Endodermal cell (in vitro differentiated cells): ENCODE measurements around the gene PSMA6. TPM values are rescaled to one million over a fixed set of nuclear protein-coding genes. Genes with fewer than 3 reads are reported as not detected.
"Not testable (repeated sequence)": the region's sequence is repeated elsewhere in the genome, so short reads cannot be mapped to it uniquely, and the experiment has no call there.

Source experiments
- DNase-seq: peaks from one replicate; pipeline ENCODE4 v3.0.0-alpha.2; 2017
- H3K27ac ChIP-seq: 2 replicates; pipeline ENCODE4 v1.5.1; 2013; ENCODE audit warnings: mild to moderate bottlenecking, low read depth, low read length, moderate library complexity
- H3K27me3 ChIP-seq: 2 replicates; pipeline ENCODE4 v1.6.1; 2013; ENCODE audit warnings: mild to moderate bottlenecking, low read length, moderate library complexity; ENCODE audit not compliant: insufficient read depth, control insufficient read depth, poor library complexity, severe bottlenecking
- H3K36me3 ChIP-seq: 2 replicates; pipeline ENCODE4 v1.7.0; 2013; ENCODE audit warnings: mild to moderate bottlenecking, low read length, moderate library complexity; ENCODE audit not compliant: control insufficient read depth, insufficient read depth
- H3K4me1 ChIP-seq: one replicate; pipeline ENCODE4 v1.7.0; 2013; ENCODE audit warnings: low read length; ENCODE audit not compliant: control insufficient read depth, insufficient read depth
- H3K4me3 ChIP-seq: 2 replicates; pipeline ENCODE4 v1.5.1; 2013; ENCODE audit warnings: mild to moderate bottlenecking, low read length, moderate library complexity
- H3K9ac ChIP-seq: 2 replicates; pipeline ENCODE4 v1.6.1; 2013; ENCODE audit warnings: mild to moderate bottlenecking, low read length, moderate library complexity; ENCODE audit not compliant: poor library complexity, severe bottlenecking; ENCODE audit errors: extremely low read depth
- H3K9me3 ChIP-seq: 2 replicates; pipeline ENCODE4 v1.6.1; 2013; ENCODE audit warnings: mild to moderate bottlenecking, low read length, moderate library complexity; ENCODE audit not compliant: control insufficient read depth
- H3K27ac Mint-ChIP-seq: 2 replicates; pipeline ENCODE4 v1.8.0; 2020; ENCODE audit warnings: mixed read lengths
- H3K27me3 Mint-ChIP-seq: 2 replicates; pipeline ENCODE4 v1.8.0; 2021; ENCODE audit warnings: mild to moderate bottlenecking, mixed read lengths; ENCODE audit not compliant: insufficient read depth
- H3K36me3 Mint-ChIP-seq: 2 replicates; pipeline ENCODE4 v1.8.0; 2020; ENCODE audit warnings: low read depth, mixed read lengths
- H3K4me1 Mint-ChIP-seq: 2 replicates; pipeline ENCODE4 v1.8.0; 2020; ENCODE audit warnings: mixed read lengths
- H3K4me3 Mint-ChIP-seq: 2 replicates; pipeline ENCODE4 v1.8.0; 2020; ENCODE audit warnings: mild to moderate bottlenecking, moderate library complexity, mixed read lengths
- H3K9me3 Mint-ChIP-seq: 2 replicates; pipeline ENCODE4 v1.8.0; 2020; ENCODE audit warnings: mild to moderate bottlenecking, mixed read lengths
- WGBS, 2 experiments: methylation state at CpG; one replicate each; pipeline versions ENCODE4 v1.1.5 to v1.1.7; 2013; ENCODE audit warnings: missing lambda C conversion rate in 2 of 2, mixed read lengths in 1 of 2; ENCODE audit not compliant: insufficient coverage in 1 of 2, insufficient read length in 1 of 2; 5-methylcytosine and 5-hydroxymethylcytosine counted together
- total RNA-seq, 2 donors: library from RNA; stranded (reverse); fragmentation: NEBNext Ultra II Directional in 1 of 2; extraction: Animal tissue kit (Norgen Biotek cat#: 25700) in 1 of 2; gene quantifications; 2 replicates in 1 of 2; 3 replicates in 1 of 2; pipeline ENCODE4 v1.2.1, GENCODE V29; 2021
- TF ChIP-seq, protein P1 (sequence below): fragments of 200-600 bp; sonication (generic); conservative IDR thresholded peaks from 2 replicates; pipeline ENCODE4 v1.5.0; 2021; ENCODE audit warnings: antibody characterized with exemption, mild to moderate bottlenecking

Gene PSMA6
- total RNA-seq, 2 donors from 2014 or later: 263 to 277 TPM

DNA sequence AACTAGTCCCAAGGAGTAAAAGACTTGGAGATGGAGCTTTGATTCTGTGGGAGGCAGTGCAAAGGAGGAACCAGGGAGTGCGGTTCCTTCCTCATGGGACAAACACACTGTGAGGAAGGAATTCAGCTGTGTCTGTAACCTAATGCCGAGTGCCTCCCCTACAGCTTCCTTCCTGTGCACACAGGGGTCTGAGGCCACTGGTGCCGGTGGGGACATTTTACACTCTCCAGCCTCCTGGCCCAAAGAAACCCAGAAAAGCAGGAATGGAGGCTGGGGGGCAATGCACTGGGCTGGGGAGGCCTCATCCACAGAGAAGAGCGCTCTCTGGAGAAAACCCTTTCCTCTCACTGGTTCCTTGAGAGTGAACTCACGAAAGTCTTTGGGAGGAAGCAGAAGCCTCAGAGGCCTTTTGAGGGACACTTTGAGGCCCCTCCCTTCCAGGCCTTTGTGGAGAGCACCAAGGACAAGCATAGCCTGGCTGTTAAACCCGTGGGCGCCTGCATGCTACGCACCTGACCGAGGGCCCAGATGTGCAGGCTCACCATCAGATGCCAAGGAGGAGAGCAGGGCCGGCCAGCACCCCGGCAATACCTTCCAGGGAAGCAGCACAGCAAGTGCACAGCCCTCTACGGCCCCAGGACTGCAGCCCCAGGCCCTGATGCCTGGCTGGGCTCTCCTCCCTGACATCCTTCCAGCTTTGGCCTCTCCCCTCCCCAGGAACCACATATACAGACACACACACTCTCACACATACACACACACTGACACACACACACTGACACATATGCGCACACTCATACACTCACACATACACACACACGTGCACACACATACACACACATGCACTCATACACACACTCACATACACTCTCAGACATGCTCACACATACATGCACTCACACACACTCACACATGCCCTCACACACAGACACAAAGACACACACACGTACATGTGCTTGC lies 60.4 kb downstream of the PSMA6 start:
- Histone ChIP-seq H3K36me3 (no peaks in the 10 kb centered on the region), H3K27me3 (no peaks in the 10 kb centered on the region), H3K4me1 (peaks cover 9% of the 10 kb centered on the region), H3K9me3 (no peaks in the 10 kb centered on the region), H3K4me3 (no peak overlapping the region), H3K27ac (no peak overlapping the region), H3K9ac (no peak overlapping the region)
- Mint-ChIP-seq H3K4me1 (peaks cover 43% of the 10 kb centered on the region), H3K9me3 (no peaks in the 10 kb centered on the region), H3K27me3 (no peaks in the 10 kb centered on the region), H3K27ac (peak overlapping the region; percentile 32), H3K36me3 (no peaks in the 10 kb centered on the region), H3K4me3 (no peak overlapping the region)
- peak; percentile 61 for DNase-seq
- TF ChIP-seq, protein P1, sequence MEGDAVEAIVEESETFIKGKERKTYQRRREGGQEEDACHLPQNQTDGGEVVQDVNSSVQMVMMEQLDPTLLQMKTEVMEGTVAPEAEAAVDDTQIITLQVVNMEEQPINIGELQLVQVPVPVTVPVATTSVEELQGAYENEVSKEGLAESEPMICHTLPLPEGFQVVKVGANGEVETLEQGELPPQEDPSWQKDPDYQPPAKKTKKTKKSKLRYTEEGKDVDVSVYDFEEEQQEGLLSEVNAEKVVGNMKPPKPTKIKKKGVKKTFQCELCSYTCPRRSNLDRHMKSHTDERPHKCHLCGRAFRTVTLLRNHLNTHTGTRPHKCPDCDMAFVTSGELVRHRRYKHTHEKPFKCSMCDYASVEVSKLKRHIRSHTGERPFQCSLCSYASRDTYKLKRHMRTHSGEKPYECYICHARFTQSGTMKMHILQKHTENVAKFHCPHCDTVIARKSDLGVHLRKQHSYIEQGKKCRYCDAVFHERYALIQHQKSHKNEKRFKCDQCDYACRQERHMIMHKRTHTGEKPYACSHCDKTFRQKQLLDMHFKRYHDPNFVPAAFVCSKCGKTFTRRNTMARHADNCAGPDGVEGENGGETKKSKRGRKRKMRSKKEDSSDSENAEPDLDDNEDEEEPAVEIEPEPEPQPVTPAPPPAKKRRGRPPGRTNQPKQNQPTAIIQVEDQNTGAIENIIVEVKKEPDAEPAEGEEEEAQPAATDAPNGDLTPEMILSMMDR: no peak
- WGBS, 2 experiments: 87% methylated on average over 10 to 15 of the region's 15 CpGs

DNA sequence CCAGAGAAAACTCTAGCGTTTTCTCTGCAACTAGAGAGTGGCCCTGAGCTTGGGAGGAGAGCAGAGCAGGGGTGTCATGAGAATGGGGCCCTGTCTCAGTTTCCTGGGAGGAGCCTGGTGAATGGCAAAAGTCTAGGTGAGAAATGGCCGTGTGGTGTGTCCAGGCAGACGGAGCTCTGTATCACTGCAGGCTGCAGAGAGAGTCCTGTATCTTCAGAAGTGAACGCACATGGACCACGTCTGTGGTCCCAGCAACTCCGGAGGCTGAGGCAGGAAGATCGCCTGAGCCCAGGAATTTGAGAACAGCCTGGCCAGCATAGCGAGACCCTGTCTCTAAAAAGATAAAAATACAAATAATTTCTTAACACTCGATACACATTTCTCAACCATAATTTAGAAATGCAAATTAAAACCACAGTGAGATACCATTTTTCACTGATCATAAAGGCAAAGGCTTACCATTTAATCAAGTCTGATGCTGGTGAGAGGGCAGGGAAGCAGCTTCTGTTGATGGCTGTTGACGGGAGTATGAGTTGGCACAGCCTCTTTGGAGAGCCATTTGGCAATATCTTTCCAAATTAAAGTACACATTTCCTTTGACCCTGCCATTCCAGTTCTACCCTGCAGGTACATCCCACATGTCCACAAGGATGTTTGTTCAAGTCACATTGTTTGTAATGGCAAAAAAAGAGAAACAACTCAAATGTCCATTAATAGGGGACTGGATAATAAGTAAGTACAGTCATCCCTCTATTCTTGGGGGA lies 61.4 kb downstream of the PSMA6 start:
- Mint-ChIP-seq H3K27ac (peak overlapping the region; percentile 32), H3K9me3 (no peaks in the 10 kb centered on the region), H3K27me3 (no peaks in the 10 kb centered on the region), H3K4me3 (no peak overlapping the region), H3K36me3 (no peaks in the 10 kb centered on the region), H3K4me1 (peaks cover 34% of the 10 kb centered on the region)
- WGBS, 2 experiments: 86 to 93% methylated on average over 8 to 10 of the region's 10 CpGs
- peaks cover 5% of the 10 kb centered on the region for H3K4me1 ChIP-seq
- H3K27me3 ChIP-seq: no peaks in the 10 kb centered on the region
- H3K4me3 ChIP-seq: no peak overlapping the region
- no peaks in the 10 kb centered on the region for H3K9me3 ChIP-seq
- no peaks in the 10 kb centered on the region for H3K36me3 ChIP-seq
- H3K9ac ChIP-seq: no peak overlapping the region
- H3K27ac ChIP-seq: no peak overlapping the region
- TF ChIP-seq, protein P1: no peak
- no peak for DNase-seq

DNA sequence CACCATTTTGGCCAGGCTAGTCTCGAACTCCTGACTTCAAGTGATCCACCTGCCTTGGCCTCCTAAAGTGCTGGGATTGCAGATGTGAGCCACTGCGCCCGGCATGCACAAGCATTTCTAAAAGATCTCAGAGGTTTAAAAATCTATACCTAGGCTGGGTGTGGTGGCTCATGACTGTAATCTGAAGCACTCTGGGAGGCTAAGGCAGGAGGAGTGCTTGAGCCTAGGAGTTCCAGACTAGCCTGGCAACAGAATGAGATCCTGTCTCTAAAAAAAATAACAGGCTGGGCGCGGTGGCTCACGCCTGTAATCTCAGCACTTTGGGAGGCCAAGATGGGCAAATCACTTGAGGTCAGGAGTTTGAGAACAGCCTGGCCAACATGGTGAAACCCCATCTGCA lies 63.1 kb downstream of the PSMA6 start:
- WGBS, 2 experiments: 91 to 96% methylated on average over 6 of the region's 6 CpGs
- H3K27ac ChIP-seq, H3K36me3 Mint-ChIP-seq, H3K9me3 ChIP-seq, H3K4me3 ChIP-seq, H3K9ac ChIP-seq, H3K27me3 ChIP-seq, H3K4me3 Mint-ChIP-seq, H3K9me3 Mint-ChIP-seq, H3K4me1 ChIP-seq, H3K27me3 Mint-ChIP-seq, DNase-seq, H3K36me3 ChIP-seq: not testable (repeated sequence)
- Mint-ChIP-seq H3K27ac (peak overlapping the region; percentile 96), H3K4me1 (peaks cover 32% of the 10 kb centered on the region)
